SKM-1 (cell line): ENCODE measurements around the gene ZNF217.
"Not testable (repeated sequence)": the region's sequence is repeated elsewhere in the genome, so short reads cannot be mapped to it uniquely, and the experiment has no call there.

Source experiments
- DNase-seq: peaks from one replicate; lab custom pipeline; 2025; ENCODE audit not compliant: unreplicated experiment; lab: John Stamatoyannopoulos, UW

ZNF217 gene

DNA sequence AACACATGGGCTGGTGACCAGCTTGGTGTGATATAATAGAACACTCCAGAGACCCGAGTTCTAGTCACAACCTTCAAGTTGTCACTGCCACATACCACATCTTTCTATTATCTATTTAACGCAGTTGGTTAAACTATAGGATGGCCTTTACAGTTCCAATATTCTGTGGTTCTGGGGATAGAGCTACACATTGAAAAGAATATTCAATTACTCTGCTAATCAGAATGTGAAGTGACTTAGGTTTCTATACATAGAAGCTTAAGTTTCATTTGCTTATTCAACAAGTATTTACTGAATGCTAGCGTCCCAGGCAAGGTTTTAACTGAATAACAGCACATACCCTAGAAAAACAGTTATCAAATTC is 9.1 kb downstream of the ZNF217 start:
- DNase-seq: not testable (repeated sequence)

DNA sequence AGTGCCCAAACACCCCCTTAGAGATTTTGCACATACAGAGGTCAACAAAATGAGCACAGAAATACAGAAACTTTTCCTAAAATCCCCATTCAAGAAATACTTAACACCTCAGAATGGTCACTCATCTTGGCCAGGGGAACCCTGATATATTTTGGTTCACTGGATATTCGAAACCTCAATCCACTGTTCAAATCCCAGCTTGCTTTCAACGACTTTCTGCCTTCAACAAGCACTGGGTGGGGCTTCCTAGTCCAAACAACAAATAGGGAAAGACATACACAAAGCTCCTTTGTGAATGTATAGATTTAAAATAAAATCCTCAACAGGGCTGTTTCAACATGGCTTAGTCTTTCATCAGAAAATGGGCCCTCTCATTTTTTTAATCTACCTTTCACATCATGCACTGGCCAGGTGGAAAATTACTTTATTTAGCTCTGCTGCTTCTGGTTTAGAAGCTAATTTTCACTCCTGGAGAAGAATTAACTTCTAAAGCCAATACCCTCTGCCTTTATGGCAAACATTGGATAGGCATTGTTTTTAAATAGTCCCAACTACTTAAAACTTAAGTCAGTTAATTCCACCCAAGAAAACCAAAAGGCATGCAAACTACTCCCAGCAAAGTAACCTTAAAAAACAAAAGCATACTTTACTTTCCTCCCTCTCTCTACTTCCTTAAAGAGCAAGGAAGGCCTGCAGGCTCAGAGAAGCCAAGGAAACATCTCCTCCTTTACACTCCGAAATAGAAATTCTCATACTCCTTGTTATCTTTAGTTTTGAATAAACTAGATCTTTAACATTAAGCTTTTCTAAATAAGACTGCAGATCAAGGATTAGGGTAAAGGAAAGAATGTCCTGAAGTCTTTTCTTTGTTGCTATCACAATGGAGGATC is 9.7 kb downstream of the ZNF217 start:
- DNase-seq: not testable (repeated sequence)

DNA sequence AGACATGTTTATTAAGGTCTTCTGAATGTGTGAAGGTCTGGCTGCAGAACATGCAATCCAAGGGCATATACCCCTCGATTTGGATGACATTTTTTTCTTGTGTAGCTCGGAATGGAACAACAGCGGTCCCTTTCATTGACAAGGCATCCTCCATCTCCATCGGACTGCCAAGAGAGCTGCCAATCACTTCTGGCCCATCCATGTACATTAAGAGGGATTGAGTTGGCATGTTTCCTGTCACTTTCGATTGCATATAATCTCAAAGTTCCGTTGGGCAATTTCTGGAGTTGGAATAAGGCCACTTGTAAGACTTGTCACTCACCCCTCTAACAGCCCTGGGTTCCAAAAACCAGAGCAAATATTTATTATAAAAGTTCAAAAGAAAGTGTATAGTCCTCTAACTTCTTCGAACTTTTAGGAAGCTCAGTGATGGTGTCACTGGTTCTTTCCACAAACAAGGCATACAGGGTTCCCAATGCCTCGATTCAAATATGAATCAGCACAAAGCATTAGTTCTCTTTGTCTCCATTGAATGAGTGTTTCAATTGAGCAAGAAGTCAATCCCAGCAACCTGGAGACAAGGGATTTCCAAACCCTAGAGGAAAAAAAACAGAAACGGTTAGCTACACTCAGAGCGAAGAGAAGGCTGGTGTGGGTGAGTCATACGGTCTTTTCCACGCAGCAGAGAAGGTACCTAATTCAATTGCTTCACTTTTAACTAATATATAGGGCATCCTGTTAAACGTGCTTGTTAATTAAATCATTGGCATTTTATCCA is 10.9 kb downstream of the ZNF217 start:
- peak; percentile 30 for DNase-seq

DNA sequence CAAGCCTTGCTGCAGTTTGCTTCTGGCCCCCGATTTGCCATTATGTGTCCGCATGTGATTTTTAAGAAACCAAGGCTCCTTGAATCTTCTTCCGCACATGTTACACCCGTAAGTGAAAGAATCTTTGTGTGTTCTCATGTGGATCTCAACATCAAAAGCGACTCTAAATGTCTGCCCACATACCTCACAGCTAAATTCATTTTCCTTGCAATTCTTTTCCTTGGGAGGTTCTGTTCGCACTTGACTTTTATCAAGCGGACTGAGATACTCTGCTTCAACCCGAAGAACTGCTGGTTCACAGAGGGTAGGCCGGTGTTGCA is 11.4 kb downstream of the ZNF217 start:
- DNase-seq: no peak

DNA sequence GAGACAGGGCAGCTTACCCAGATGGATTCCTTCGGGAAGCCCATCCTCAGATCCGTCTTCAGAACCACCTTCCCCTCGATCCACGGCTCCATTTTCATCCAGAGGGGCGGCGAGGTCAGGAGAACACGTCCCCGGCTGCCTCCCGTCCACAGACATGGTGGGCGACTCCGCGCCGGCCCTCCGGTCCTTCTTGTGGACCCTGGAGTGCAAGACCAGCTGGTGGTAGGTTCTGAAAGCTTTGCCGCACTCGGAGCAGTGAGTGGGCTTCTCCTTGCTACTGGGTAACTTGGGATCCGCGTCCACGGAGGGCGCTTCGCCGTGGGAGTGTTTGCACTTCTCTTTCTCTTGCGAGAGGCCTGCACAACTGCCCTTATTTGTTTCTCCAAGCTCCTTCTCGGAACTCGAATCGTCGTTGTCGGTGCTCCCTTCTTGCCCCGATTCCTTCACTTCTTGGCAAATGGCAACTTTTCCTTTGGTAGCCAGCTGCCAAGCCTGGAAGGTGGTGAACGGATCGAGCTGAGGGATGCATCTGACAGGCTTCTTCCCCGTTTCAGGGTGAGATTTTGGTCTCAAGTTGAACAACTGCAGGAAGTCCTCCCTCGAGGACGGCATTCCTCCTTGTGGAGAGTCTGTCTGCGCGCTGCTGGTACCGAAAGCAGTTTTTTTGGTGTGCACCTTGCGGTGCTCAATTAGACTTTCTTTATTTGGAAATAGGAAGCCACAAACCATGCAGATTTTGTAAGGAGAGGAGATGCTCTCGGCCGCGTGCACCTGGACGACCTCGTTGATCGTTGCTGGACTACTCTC is 12.0 kb downstream of the ZNF217 start:
- no peak for DNase-seq

DNA sequence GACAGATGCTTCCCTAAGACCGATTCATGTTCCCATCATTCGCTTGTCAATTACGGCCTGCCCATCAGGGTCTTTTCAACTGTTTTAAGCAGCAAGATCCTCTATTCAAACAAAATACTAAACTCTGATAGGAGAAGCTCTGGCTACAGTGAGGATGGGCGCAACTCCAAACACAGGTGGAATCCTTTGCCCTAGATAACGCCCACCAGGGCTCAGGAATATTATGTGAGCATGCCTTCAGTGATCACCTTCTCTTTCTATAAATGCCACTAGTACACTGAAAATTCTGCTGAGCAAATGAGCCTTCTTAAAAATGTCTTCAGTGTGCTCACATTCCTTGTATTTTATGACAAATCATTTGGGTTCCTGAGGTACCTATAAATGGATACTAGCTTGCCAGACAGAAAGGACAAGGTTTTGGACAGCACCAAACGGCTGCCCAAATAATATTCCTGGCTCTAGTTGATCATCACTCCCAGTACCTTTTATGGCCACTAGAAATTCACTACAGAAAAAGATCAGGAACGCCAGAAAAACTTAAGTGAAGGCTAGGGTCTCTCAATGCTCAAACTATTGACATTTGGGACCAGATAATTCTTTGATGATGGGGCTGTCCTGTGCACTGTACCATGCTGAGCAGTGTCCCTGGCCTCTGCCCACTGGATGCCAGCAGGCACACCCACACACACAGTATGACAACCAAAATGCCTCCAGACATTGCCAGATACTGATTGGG is 13.1 kb downstream of the ZNF217 start:
- no peak for DNase-seq

DNA sequence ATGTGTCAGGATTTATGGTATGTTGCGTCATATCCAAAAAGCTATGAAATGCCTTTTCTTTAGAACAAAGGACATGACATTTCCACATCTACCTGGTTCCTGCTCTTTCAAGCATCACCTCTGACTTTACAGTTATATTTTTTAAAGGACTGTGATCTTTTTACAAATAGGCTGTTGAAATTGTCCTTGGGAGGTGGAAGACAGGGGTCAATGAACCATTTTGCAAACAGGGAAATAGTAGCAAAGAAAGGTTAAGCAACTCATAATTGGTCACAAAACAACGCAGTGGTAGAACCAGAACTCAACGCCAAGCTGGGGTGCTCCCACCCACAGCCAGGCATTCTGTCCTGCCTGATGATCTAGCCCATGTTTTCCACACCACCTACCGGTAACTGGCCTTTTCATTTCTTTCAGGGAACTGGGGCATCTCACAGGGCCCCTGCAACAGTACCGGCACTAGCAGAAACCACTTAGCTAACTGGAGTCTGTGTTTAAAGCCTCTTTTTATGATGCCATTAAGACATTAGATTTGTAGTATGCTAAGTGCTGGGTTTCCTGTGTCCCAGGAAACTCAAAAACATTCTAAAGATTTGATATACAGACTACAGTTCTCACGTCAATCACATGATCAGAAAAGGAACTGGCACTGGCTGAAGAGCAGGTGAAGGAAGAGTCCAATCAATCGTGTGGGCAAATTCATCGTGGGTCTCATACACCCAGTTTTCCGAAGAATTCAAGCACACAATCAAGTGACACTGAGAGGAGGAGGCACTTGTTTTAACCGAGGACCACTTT is 13.9 kb downstream of the ZNF217 start:
- peak; percentile 59 for DNase-seq

DNA sequence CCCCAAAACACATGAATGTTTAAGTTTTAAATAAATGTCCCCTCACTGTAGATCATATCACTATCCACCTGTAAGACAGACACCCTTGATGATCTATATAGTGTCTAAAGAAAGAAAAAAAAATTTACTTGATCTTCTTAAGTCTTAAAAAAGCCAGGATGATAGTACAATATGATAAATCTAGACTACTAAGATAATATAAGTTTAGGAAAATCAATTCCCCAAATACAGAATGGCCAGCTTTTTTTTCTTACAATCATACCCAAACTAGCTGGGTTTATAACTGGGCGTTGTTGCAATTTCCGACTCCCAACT is 14.4 kb downstream of the ZNF217 start:
- no peak for DNase-seq

DNA sequence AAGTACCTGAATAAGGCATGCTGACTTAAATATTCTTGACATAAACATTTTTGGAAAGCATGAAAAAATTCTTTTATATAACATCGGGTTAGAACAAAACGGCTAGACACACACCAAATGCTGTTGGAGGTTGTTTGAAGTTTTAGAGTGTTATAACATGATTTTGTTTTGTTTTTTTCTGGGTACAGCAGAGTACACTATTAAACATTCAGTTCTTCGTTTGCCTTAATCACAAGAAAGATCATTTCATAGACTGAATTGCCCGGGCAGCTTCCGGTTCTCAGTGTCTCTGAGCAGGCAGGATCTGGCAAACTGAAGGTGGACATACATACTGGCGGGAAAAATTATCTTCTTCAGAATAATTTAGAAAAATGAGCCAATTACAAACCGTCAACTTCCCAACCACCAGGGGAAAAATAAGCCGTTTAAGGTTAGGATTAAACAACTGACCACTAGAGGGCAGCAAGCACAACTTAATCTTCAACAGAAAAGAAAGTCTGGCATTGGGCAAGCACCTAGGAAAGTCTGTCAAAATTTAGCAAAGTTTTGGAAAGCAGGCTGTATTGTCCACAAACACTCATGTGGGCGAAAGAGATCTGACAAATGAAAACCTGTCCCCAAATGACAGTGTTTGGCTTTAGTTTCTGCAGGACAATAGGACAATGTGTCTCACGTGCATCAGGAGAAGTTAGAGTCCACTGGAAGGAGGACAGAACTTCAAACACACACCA is 15.0 kb downstream of the ZNF217 start:
- DNase-seq: peak; percentile 70

DNA sequence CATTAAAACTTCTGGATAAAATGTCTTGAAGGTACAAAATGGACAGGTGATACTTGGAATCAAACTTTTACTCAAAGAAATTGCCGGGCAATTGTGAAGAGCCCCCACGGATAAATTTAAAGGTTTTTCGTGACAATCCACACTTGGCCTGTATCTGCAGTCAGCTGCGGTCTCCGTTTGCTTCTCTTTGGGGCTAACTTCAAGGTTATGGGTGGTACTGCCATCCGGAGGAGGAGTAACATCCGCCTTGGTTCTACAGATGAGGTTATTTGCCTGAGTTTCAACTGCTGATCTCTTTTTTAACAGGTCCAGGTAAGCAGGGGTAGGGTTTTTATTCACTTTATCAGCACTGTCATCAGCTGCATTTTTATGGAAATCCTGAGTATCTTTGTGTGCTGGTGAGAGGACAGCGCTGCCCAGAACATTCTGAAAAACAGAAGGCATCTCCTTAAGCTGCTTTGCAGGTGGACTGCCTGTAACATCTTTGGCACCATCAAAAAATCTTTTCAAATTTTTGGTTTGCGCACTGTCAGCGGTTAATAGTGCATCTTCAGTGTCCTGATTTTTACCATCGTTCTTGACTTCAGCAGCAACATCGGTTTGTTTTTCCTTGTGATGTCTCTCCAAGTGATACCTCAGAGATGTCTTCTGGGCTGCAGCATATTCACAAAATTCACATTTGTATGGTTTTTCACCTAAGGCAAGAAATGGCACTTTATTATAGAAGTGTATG is 16.9 kb downstream of the ZNF217 start:
- DNase-seq: no peak

DNA sequence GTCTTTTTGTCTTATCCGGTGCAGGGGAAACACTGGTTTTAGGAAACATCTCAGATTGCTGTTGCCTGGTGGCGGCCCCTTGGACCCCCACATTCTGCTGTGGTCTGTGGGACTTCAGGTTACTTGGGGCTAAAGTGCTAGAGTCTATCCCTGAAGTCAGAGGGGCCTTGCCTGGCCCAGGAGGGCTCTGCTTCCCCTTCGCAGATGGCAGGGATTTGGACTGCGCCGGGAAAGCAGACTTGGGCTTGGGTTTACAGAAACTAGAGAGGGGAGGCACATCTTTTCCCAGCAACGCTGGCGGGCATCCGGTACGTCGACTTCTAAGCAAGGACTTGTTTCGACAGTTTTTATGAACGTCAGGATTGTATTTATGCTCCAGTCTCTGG is 17.5 kb downstream of the ZNF217 start:
- no peak for DNase-seq

DNA sequence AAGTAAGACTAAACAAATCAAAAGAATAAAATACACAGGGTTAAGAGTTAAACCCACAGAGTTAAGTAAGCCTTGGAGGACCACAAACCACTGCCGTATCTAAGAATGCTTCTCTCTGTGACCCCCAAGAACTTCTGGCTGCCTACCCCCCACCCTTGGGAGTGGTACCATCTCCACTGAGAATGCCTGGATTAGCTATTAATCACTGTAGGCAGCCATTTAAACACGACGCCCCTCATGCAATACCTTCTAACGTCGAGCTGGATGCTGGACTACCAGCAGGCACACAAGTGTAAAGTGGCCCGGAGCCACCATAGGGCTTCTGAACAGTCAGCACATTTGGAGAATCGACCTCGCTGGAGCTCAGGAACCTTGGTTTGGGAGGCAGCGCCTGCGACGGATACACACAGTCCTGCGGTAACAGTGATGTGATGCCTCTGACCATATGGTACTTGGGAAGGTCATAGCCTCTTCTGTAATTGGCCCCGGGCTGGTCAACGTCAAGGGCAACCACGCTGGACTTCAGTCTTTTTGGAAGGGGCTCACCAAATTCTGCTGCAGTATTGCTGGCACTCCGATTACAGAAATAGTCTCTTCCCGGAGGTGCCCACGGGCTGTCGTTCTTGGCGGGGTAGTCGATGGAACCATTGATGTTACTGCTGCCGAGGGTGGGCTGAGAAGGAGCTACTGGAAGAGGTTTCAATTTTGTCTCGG is 18.0 kb downstream of the ZNF217 start:
- no peak for DNase-seq

DNA sequence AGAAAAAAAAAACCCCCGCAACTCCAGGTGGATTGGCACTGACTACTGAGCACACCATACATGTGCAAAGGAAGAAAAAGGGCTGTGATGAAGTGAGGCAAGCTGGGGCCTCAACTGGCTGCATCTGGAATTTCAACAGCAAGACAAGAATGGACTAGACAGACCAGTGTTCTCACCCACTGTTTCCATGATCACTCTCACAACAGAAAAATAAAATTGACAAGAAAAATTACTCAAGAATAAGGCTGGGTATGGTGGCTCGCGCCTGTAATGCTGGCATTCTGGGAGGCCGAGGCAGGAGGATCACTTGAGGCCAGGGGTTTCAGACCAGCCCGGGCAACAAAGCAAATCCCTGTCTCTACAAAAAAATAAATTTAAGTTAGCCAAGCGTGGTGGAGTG is 18.8 kb downstream of the ZNF217 start:
- no peak for DNase-seq

DNA sequence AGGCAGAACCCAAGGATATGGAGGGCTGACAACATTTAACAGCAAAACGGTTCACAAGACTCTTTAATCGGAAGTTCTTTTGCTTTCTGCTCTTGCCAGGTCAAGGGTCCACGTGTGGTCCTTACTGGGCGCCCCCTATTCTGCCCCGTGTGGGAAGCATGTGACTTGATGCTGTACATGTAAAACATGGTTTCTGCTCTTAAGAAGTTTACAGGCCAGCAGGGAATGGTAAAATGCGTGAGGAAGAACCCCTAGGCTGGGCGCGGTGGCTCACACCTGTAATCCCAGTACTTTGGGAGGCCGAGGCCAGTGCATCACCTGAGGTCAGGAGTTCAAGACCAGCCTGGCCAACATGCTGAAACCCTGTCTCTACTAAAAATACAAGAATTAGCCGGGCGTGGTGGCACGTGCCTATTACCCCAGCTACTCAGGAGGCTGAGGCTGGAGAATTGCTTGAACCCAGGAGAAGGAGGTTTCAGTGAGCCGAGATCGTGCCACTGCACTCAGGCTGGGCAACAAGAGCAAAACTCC is 19.3 kb downstream of the ZNF217 start:
- DNase-seq: no peak

DNA sequence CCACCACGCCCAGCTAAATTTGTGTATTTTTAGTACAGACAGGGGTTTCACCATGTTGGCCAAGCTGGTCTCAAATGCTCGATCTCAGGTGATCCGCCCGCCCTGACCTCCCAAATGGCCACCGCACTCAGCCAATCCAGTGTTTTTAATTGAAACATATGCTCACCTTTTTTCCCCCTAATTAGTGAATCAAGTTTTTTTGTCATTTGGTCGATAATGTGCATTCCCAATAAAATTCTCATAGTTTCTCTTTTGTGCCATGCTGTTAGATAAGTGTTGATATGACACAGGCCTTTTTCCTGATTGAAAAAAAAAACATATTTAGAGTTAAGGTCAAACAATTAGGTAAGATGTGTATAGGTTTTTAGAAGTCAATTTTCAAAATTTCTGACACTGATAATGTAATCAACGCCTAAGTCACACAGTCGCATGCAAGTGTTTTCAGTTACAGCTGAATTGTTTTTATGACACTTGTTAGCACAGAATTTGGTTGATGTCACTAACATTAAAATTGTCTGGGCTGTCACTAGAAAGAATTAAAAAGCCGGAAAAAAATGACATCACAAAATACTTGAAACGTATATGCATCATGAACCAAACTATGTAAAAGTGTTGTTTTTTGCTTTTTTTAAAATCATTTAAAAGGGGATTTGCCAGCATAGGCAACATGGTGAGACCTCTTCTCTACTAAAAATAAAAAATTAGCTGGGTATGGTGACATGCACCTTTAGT is 21.9 kb downstream of the ZNF217 start:
- DNase-seq: no peak

DNA sequence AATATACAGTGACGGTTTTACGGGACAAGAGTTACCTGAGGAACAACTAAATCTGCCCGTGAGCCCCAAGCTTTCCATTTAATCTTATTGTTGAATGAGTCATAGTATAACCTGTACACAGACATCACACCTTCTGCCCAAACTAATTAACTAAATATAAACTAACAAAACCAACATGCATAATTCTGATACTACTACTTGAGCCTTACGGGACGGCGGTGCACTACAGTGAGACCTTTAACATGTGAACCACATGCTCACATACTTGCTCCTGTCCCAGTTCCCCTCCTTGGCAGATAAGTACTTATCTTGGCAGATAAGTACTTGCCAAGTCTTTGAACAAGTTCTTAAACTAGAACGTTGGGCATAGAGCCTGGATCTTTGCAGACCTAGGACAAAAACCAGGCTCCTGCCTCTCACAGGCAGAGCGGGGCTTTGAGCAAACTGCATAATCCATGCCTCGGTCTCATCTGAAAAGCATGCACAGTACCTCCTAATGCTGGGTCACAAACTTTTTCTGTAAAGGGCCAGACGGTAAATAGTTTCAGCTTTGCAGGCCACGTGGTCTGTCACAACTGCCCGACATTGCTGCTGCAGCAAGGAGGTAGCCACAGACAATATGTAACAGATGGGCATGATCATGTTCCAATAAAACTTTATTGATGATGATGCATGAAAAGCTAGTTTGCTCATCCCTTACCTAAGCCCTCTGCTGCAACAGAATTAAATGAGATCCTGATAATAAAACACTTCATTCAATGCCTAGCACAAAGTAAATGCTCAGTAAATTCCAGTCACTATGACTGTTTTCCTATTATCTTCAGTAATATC is 23.0 kb downstream of the ZNF217 start:
- DNase-seq: no peak
